Neural cell (in vitro differentiated cells): ENCODE measurements around the gene SPACA4. TPM values are rescaled to one million over a fixed set of nuclear protein-coding genes. Genes with fewer than 3 reads are reported as not detected.

Experiments
- H2AFZ ChIP-seq: fragments of 200-600, 300-800 bp; sonication (generic), shearing (Covaris generic); 2 replicates; pipeline ENCODE4 v1.6.0; 2014; ENCODE audit warnings: low read depth, mild to moderate bottlenecking, antibody characterized with exemption, low read length, moderate library complexity
- H3F3A ChIP-seq: fragments of 200-600 bp; shearing (Covaris generic); 2 replicates; pipeline ENCODE4 v1.6.1; 2016; ENCODE audit warnings: mild to moderate bottlenecking, moderate library complexity, mixed read lengths, antibody characterized with exemption, low read length; ENCODE audit not compliant: insufficient read depth, poor library complexity, severe bottlenecking
- H3K27ac ChIP-seq: fragments of 200-600, 300-800 bp; sonication (generic), shearing (Covaris generic); 2 replicates; pipeline ENCODE4 v1.5.1; 2014; ENCODE audit warnings: mild to moderate bottlenecking, low read length, moderate library complexity
- H3K27me3 ChIP-seq: fragments of 300-800, 200-600 bp; sonication (generic), shearing (Covaris generic); 2 replicates; pipeline ENCODE4 v1.6.0; 2014; ENCODE audit warnings: mild to moderate bottlenecking, low read depth, low read length, moderate library complexity; ENCODE audit not compliant: insufficient read depth
- H3K36me3 ChIP-seq: fragments of 300-800, 200-600 bp; sonication (generic), shearing (Covaris generic); 2 replicates; pipeline ENCODE4 v1.5.1; 2014; ENCODE audit warnings: mild to moderate bottlenecking, antibody characterized with exemption, low read length, moderate library complexity; ENCODE audit not compliant: insufficient read depth
- H3K4me2 ChIP-seq: fragments of 300-800, 200-600 bp; sonication (generic), shearing (Covaris generic); 2 replicates; pipeline ENCODE4 v1.6.0; 2014; ENCODE audit warnings: mild to moderate bottlenecking, low read length
- H3K4me3 ChIP-seq: fragments of 300-800, 200-600 bp; sonication (generic), shearing (Covaris generic); 2 replicates; pipeline ENCODE4 v1.5.1; 2014; ENCODE audit warnings: mild to moderate bottlenecking, low read length, moderate library complexity
- H3K79me2 ChIP-seq: fragments of 200-600 bp; shearing (Covaris generic); replicated peaks from 2 replicates; pipeline ENCODE4 v1.6.0; 2014; ENCODE audit warnings: mild to moderate bottlenecking, low read length, moderate library complexity; ENCODE audit not compliant: insufficient read depth
- H3K9ac ChIP-seq: fragments of 300-800, 200-600 bp; sonication (generic), shearing (Covaris generic); 2 replicates; pipeline ENCODE4 v1.6.1; 2016; ENCODE audit warnings: mild to moderate bottlenecking, low read length, mixed read lengths
- H3K9me2 ChIP-seq: fragments of 200-600 bp; shearing (Covaris generic); 2 replicates; pipeline ENCODE4 v1.6.1; 2016; ENCODE audit warnings: mild to moderate bottlenecking, low read length, mixed read lengths; ENCODE audit not compliant: insufficient read depth
- H3K9me3 ChIP-seq: fragments of 200-600, 300-800 bp; sonication (generic), shearing (Covaris generic); 2 replicates; pipeline ENCODE4 v1.6.1; 2016; ENCODE audit warnings: mild to moderate bottlenecking, mixed run types, low read length, moderate library complexity, mixed read lengths
- H4K20me1 ChIP-seq: fragments of 200-600 bp; shearing (Covaris generic); 2 replicates; pipeline ENCODE4 v1.6.1; 2016; ENCODE audit warnings: mild to moderate bottlenecking, mixed run types; ENCODE audit not compliant: insufficient read depth
- EP300 ChIP-seq: fragments of 450-650 bp; conservative IDR thresholded peaks from 2 replicates; pipeline ENCODE4 v1.6.1; 2014; ENCODE audit warnings: antibody characterized with exemption, mild to moderate bottlenecking, moderate library complexity; ENCODE audit not compliant: poor library complexity, severe bottlenecking
- EZH2 ChIP-seq: fragments of 200-600, 300-800 bp; shearing (Covaris generic), sonication (generic); IDR thresholded peaks from 2 replicates; pipeline ENCODE4 v1.6.1; 2014; ENCODE audit warnings: antibody characterized with exemption, low read length, borderline replicate concordance, mild to moderate bottlenecking; ENCODE audit not compliant: insufficient read depth, poor library complexity, severe bottlenecking
- MXI1 ChIP-seq: fragments of 450-650 bp; conservative IDR thresholded peaks from 2 replicates; pipeline ENCODE4 v1.6.1; 2014; ENCODE audit warnings: antibody characterized with exemption, mild to moderate bottlenecking; ENCODE audit not compliant: poor library complexity, severe bottlenecking
- POLR2AphosphoS5 ChIP-seq: IDR thresholded peaks from 2 replicates; pipeline ENCODE4 v1.6.1; 2012
- RAD21 ChIP-seq: fragments of 450-650 bp; conservative IDR thresholded peaks from 2 replicates; pipeline ENCODE4 v1.6.1; 2014; ENCODE audit warnings: antibody characterized with exemption, mild to moderate bottlenecking, moderate library complexity
- SMC3 ChIP-seq: fragments of 450-650 bp; conservative IDR thresholded peaks from 2 replicates; pipeline ENCODE4 v1.6.1; 2014; ENCODE audit warnings: antibody characterized with exemption, mild to moderate bottlenecking, moderate library complexity; ENCODE audit not compliant: poor library complexity
- TAF1 ChIP-seq: IDR thresholded peaks from 2 replicates; pipeline ENCODE4 v1.6.1; 2012; ENCODE audit warnings: low read depth
- polyA plus RNA-seq: library from polyadenylated mRNA; depleted of rRNA; stranded (reverse); fragments of >200 nt; gene quantifications from 2 replicates; pipeline ENCODE4 v1.2.3, GENCODE V29; 2014
- TF ChIP-seq, protein P1 (sequence below): fragments of 450-650 bp; IDR thresholded peaks from 2 replicates; pipeline ENCODE4 v1.5.1; 2014; ENCODE audit warnings: antibody characterized with exemption, mild to moderate bottlenecking, moderate library complexity; ENCODE audit not compliant: poor library complexity, severe bottlenecking
- TF ChIP-seq, protein P2 (sequence below): IDR thresholded peaks from 2 replicates; pipeline ENCODE4 v1.6.1; 2012; ENCODE audit warnings: borderline replicate concordance

SPACA4 gene
- polyA plus RNA-seq, 1 donor from 2014 or later, result not detected

DNA sequence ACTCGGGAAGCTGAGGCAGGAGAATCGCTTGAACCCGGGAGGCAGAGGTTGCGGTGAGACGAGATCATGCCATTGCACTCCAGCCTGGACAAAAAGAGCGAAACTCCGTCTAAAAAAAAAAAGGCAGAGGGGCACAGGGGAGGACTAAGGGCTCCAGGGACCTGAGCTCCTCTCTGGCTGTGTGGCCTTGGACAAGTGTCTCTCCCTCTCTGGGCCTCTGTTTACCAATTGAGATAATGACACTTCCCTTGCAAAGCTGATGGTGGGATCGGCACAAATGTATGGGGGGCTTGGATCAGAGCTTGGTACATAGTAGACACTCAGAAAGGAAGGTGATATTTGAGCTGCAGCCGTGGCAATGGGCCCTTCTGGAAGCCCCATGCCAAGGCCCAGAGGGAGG lies 11.4 kb upstream of the SPACA4 start:
- no peak for TF ChIP-seq POLR2AphosphoS5
- H2AFZ ChIP-seq, result no peak overlapping the region
- H3K9me3 ChIP-seq, result no peaks in the 10 kb centered on the region
- H3K27me3 ChIP-seq, result no peaks in the 10 kb centered on the region
- H3K79me2 ChIP-seq, result no peaks in the 10 kb centered on the region
- H3K27ac ChIP-seq, result no peak overlapping the region
- no peak overlapping the region for H3K4me3 ChIP-seq
- H3F3A ChIP-seq, result no peaks in the 10 kb centered on the region
- H3K9me2 ChIP-seq, result no peaks in the 10 kb centered on the region
- no peak overlapping the region for H3K9ac ChIP-seq
- H3K36me3 ChIP-seq, result no peaks in the 10 kb centered on the region
- no peak overlapping the region for H3K4me2 ChIP-seq
- H4K20me1 ChIP-seq, result no peaks in the 10 kb centered on the region

DNA sequence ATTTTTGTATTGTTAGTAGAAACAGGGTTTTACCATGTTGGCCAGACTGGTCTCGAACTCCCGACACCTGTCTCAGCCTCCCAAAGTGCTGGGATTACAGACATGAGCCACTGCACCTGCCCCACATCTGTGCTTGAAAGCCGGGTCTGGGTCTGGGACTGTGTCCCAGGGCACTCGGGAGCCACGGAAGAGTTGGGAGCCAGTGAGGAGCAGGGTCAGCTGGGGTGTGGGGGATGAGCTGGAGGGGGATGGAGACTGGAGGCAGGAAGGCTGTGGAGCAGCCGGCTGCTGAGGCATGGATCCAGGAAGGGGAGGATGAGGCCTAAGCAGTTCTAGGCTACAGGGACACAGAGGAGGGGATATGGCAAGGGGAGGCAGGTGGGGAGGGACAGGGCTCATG lies 10.7 kb upstream of the SPACA4 start:
- no peak overlapping the region for H2AFZ ChIP-seq
- H3K4me2 ChIP-seq, result no peak overlapping the region
- H3K9ac ChIP-seq, result no peak overlapping the region
- no peaks in the 10 kb centered on the region for H3K36me3 ChIP-seq
- no peaks in the 10 kb centered on the region for H3K9me2 ChIP-seq
- no peaks in the 10 kb centered on the region for H3K9me3 ChIP-seq
- TF ChIP-seq, protein P1, sequence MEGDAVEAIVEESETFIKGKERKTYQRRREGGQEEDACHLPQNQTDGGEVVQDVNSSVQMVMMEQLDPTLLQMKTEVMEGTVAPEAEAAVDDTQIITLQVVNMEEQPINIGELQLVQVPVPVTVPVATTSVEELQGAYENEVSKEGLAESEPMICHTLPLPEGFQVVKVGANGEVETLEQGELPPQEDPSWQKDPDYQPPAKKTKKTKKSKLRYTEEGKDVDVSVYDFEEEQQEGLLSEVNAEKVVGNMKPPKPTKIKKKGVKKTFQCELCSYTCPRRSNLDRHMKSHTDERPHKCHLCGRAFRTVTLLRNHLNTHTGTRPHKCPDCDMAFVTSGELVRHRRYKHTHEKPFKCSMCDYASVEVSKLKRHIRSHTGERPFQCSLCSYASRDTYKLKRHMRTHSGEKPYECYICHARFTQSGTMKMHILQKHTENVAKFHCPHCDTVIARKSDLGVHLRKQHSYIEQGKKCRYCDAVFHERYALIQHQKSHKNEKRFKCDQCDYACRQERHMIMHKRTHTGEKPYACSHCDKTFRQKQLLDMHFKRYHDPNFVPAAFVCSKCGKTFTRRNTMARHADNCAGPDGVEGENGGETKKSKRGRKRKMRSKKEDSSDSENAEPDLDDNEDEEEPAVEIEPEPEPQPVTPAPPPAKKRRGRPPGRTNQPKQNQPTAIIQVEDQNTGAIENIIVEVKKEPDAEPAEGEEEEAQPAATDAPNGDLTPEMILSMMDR, result no peak
- TF ChIP-seq EP300 (no peak), TAF1 (no peak), MXI1 (no peak), EZH2 (no peak), SMC3 (no peak), POLR2AphosphoS5 (no peak), RAD21 (no peak)
- TF ChIP-seq, protein P2, sequence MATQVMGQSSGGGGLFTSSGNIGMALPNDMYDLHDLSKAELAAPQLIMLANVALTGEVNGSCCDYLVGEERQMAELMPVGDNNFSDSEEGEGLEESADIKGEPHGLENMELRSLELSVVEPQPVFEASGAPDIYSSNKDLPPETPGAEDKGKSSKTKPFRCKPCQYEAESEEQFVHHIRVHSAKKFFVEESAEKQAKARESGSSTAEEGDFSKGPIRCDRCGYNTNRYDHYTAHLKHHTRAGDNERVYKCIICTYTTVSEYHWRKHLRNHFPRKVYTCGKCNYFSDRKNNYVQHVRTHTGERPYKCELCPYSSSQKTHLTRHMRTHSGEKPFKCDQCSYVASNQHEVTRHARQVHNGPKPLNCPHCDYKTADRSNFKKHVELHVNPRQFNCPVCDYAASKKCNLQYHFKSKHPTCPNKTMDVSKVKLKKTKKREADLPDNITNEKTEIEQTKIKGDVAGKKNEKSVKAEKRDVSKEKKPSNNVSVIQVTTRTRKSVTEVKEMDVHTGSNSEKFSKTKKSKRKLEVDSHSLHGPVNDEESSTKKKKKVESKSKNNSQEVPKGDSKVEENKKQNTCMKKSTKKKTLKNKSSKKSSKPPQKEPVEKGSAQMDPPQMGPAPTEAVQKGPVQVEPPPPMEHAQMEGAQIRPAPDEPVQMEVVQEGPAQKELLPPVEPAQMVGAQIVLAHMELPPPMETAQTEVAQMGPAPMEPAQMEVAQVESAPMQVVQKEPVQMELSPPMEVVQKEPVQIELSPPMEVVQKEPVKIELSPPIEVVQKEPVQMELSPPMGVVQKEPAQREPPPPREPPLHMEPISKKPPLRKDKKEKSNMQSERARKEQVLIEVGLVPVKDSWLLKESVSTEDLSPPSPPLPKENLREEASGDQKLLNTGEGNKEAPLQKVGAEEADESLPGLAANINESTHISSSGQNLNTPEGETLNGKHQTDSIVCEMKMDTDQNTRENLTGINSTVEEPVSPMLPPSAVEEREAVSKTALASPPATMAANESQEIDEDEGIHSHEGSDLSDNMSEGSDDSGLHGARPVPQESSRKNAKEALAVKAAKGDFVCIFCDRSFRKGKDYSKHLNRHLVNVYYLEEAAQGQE, result no peak
- no peaks in the 10 kb centered on the region for H3K79me2 ChIP-seq
- no peaks in the 10 kb centered on the region for H3F3A ChIP-seq
- no peak overlapping the region for H3K27ac ChIP-seq
- H4K20me1 ChIP-seq, result no peaks in the 10 kb centered on the region
- no peak overlapping the region for H3K4me3 ChIP-seq
- H3K27me3 ChIP-seq, result no peaks in the 10 kb centered on the region

DNA sequence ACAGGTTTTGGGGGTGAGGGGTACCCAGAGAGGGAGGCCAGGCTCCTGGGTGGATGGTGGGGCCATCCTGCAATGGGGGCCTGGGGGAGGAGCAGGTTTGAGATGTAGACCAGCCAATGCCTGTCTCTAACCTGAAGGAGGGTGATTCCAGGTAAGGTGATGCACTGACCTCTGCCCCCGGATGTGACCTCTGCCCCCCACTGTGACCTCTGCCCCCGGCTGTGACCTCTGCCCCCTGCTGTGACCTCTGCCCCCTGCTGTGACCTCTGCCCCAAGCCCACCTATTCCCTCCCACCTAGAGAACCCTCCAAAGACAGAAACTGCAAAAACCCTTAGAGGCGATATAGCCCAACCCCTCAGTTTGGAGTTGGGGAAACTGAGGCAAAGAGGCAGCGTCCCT lies 10.3 kb upstream of the SPACA4 start:
- Histone ChIP-seq H4K20me1 (no peaks in the 10 kb centered on the region), H3F3A (no peaks in the 10 kb centered on the region), H3K9me3 (no peaks in the 10 kb centered on the region), H3K27me3 (no peaks in the 10 kb centered on the region), H3K27ac (no peak overlapping the region), H3K4me3 (no peak overlapping the region), H2AFZ (no peak overlapping the region), H3K36me3 (no peaks in the 10 kb centered on the region), H3K9ac (no peak overlapping the region), H3K79me2 (no peaks in the 10 kb centered on the region), H3K9me2 (no peaks in the 10 kb centered on the region), H3K4me2 (no peak overlapping the region)
- TF ChIP-seq, protein P1, result no peak
